Activated CD8-positive, alpha-beta T cell treated with anti-CD3 and anti-CD28 coated beads for 36 hours (primary cell): ENCODE measurements around the gene LRRC8C. TPM values are rescaled to one million over a fixed set of nuclear protein-coding genes. Genes with fewer than 3 reads are reported as not detected.

ENCODE experiments used
- ATAC-seq: fragments of 200-7000 bp; cut with Tn5 transposase; one replicate; pipeline ENCODE4 v1.10.0; 2021; ENCODE audit warnings: mild to moderate bottlenecking, moderate library complexity
- CTCF ChIA-PET: fragments of 350-600 bp; sonication (Branson Sonifier 250); formaldehyde crosslinking; loops from one replicate; lab custom pipeline; 2021; ENCODE audit warnings: antibody characterized with exemption; lab: Charles Lee
- POLR2A ChIA-PET: fragments of 350-600 bp; sonication (Branson Sonifier 250); formaldehyde crosslinking; loops from one replicate; lab custom pipeline; 2021; ENCODE audit warnings: antibody characterized with exemption; lab: Charles Lee
- DNase-seq: peaks from one replicate; pipeline ENCODE4 v3.0.0-alpha.2; 2020
- H3K27ac Mint-ChIP-seq: one replicate; pipeline ENCODE4 v1.8.0; 2021; ENCODE audit warnings: mild to moderate bottlenecking, mixed read lengths
- H3K27me3 Mint-ChIP-seq: one replicate; pipeline ENCODE4 v1.8.0; 2021; ENCODE audit warnings: mixed read lengths
- H3K36me3 Mint-ChIP-seq: one replicate; pipeline ENCODE4 v1.8.0; 2021; ENCODE audit warnings: low read depth, mixed read lengths
- H3K4me1 Mint-ChIP-seq: one replicate; pipeline ENCODE4 v1.8.0; 2021; ENCODE audit warnings: low read depth, mixed read lengths
- H3K4me3 Mint-ChIP-seq: one replicate; pipeline ENCODE4 v1.8.0; 2021; ENCODE audit warnings: mild to moderate bottlenecking, moderate library complexity, mixed read lengths
- H3K9me3 Mint-ChIP-seq: one replicate; pipeline ENCODE4 v1.8.0; 2021; ENCODE audit warnings: mixed read lengths
- intact Hi-C: fragments of 100-400 bp; cut with micrococcal nuclease; formaldehyde crosslinking; loops from one replicate; pipeline ENCODE4 v1.10.0; 2022
- total RNA-seq, 2 experiments: library from RNA; stranded (reverse); gene quantifications; one replicate each; pipeline ENCODE4 v1.2.3, GENCODE V29; 2021
- TF ChIP-seq, protein P1 (sequence below): fragments of 200-600 bp; IDR thresholded peaks from one replicate; pipeline ENCODE4 v1.8.0; 2022; ENCODE audit warnings: antibody characterized with exemption, mild to moderate bottlenecking

The LRRC8C gene
- total RNA-seq, 2 experiments from 2014 or later: 34.4 to 37.4 TPM

DNA sequence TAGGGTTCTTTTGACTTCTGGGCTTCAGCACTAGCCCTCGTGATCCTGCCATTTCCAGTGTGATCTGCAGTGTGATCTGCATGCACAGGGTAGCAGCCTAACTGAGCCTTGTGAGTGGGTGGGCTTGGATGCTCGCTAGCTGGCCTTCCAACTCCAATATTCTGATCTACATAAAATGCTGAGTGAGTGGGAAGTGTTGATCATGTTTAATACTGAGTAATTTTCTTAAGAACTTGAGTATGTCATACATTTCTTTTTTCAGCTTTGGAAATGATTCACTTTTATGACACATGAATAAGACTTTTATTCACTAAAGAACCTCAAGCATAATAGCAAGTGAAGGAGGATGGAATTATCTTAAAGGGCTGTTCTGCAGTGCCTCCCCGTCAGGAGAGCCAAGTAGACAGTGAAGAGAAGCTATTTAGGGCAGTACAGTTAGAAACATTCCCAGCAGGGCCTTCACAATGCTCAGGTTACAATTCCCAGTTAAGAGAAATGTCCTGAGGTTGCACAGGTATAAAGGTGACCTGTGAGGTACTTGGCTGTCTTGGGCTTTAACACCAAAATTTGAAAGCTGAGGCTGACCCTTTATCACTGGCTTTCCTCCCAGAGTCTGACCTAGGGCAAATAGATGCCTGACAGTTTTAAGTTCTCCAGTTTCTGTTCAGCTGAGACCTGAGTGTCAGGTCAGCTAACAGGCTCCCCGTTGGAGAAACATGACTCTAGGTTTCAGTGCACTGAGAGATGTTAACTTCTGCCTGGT lies 29.1 kb upstream of the LRRC8C start:
- peak overlapping the region; percentile 99 for H3K27ac Mint-ChIP-seq
- H3K36me3 Mint-ChIP-seq: peaks cover 21% of the 10 kb centered on the region
- H3K9me3 Mint-ChIP-seq: no peaks in the 10 kb centered on the region
- CTCF ChIA-PET: interaction anchor here (0.8 to 7.8 kb wide), 20 partner anchors 8 to 178 kb away, joined by 3 to 76 read pairs (median 4); partner anchors contain the start of gene LRRC8C
- TF ChIP-seq, protein P1, sequence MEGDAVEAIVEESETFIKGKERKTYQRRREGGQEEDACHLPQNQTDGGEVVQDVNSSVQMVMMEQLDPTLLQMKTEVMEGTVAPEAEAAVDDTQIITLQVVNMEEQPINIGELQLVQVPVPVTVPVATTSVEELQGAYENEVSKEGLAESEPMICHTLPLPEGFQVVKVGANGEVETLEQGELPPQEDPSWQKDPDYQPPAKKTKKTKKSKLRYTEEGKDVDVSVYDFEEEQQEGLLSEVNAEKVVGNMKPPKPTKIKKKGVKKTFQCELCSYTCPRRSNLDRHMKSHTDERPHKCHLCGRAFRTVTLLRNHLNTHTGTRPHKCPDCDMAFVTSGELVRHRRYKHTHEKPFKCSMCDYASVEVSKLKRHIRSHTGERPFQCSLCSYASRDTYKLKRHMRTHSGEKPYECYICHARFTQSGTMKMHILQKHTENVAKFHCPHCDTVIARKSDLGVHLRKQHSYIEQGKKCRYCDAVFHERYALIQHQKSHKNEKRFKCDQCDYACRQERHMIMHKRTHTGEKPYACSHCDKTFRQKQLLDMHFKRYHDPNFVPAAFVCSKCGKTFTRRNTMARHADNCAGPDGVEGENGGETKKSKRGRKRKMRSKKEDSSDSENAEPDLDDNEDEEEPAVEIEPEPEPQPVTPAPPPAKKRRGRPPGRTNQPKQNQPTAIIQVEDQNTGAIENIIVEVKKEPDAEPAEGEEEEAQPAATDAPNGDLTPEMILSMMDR: no peak
- peak; percentile 68 for DNase-seq
- POLR2A ChIA-PET: interaction anchor here (0.9 to 5.9 kb wide), 35 partner anchors 7 to 388 kb away, joined by 3 to 73 read pairs (median 4); partner anchors contain the start of genes LRRC8B and LRRC8C
- ATAC-seq: peak; percentile 45
- peaks cover 96% of the 10 kb centered on the region for H3K4me1 Mint-ChIP-seq
- intact Hi-C loops: loop anchor here (5.0 kb wide), 2 partner anchors 82 to 122 kb away; partner anchors contain the start of gene LRRC8B
- H3K27me3 Mint-ChIP-seq: no peaks in the 10 kb centered on the region
- H3K4me3 Mint-ChIP-seq: peak overlapping the region; percentile 37

DNA sequence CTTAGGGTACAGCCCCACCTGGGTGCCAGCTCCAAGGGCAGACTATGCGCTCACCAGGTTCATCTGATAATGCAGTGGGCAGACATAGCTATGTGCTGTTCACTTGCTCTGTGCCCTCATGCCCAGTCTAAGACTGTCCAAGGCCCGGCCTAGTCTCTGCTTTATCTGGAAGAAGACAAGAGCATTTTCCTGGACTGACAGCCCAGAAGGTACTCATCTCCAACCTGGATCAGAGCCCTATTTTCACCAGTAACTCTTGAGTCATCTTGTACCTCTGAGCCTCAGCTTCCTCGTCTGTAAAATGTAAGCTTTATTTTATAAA lies 28.5 kb upstream of the LRRC8C start:
- intact Hi-C loops: loop anchor here (5.0 kb wide), 2 partner anchors 82 to 122 kb away; partner anchors contain the start of gene LRRC8B
- TF ChIP-seq, protein P1: no peak
- peak; percentile 10 for ATAC-seq
- Mint-ChIP-seq H3K9me3 (no peaks in the 10 kb centered on the region), H3K4me3 (peak overlapping the region; percentile 34), H3K4me1 (peaks cover 96% of the 10 kb centered on the region), H3K36me3 (peaks cover 24% of the 10 kb centered on the region), H3K27ac (peak overlapping the region; percentile 99), H3K27me3 (no peaks in the 10 kb centered on the region)
- POLR2A ChIA-PET: interaction anchor here (0.9 to 5.9 kb wide), 22 partner anchors 9 to 387 kb away, joined by 3 to 73 read pairs (median 4); partner anchors contain the start of genes LRRC8B and LRRC8C
- CTCF ChIA-PET: interaction anchor here (0.8 to 7.8 kb wide), 15 partner anchors 11 to 159 kb away, joined by 3 to 76 read pairs (median 5); partner anchors contain the start of gene LRRC8C
- peak; percentile 51 for DNase-seq

DNA sequence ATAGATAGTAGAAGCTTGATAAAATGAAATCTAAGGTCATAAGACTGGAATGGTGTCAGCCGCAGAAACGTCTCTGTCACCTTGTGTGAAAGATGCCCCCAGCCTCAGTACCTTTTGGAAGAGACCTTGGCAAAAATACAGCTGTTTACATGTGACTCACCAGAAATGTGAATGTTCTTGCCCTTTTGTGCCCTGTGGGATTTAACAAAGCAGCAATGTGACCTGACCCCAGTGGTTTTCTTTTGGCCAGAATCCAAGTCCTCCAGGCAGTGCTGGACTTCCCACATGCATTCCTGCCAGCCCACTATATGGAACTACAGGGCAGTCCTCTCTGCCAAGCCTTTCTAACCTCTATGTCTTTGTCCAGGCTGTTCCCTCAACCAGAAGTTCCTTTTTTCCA lies 27.2 kb upstream of the LRRC8C start:
- ATAC-seq (no peak), DNase-seq (no peak)
- Mint-ChIP-seq H3K27ac (peak overlapping the region; percentile 99), H3K4me1 (peaks cover 97% of the 10 kb centered on the region), H3K4me3 (peak overlapping the region; percentile 20), H3K36me3 (peaks cover 23% of the 10 kb centered on the region), H3K9me3 (no peaks in the 10 kb centered on the region), H3K27me3 (no peaks in the 10 kb centered on the region)
- intact Hi-C loops: loop anchor here (5.0 kb wide), 1 partner anchor 117 kb away; no protein-coding TSS in a partner anchor
- TF ChIP-seq, protein P1: no peak
- ChIA-PET CTCF (interaction anchor here (0.8 to 7.8 kb wide), 6 partner anchors 10 to 157 kb away, joined by 3 to 76 read pairs (median 8); partner anchors contain the start of gene LRRC8C), POLR2A (interaction anchor here (1.3 to 5.9 kb wide), 4 partner anchors 26 to 157 kb away, joined by 4 to 73 read pairs (median 12); partner anchors contain the start of genes LRRC8B and LRRC8C)

DNA sequence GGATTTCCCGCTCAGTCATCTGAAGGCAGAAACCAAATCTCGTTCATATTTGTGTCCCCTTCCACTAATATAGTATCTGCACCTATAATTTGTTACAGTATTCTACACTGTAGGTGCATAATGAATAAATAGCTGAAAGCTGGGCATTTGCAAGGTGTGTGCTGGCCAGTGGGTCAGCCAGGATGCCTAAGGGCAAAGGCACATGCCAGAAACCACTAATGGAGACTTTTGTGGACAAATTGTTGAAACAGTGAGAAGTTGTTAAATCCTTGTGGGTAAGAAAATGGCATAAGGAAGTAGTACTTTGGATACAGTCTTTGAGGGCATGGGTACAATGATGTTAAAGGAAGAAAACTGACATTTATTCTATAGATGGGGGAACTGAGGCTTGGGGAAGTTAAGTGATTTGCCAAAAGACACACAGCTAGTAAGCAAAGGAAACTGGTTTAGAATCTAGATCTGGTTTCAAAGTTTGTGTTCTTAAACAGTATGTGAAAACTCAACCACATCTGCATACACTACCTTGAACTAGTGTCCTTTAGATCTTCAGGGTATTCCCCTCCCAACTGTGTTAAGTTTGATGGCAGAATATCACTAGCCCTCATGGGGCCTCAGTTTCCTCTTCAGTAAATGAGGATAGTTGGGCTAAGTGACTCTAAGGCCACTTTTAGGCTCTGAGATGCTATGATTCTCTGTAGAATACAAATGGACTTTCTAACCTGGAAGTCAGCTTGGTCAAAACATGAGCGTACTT lies 26.5 kb upstream of the LRRC8C start:
- DNase-seq (no peak), ATAC-seq (peak; percentile 9)
- H3K4me1 Mint-ChIP-seq: peaks cover 97% of the 10 kb centered on the region
- H3K36me3 Mint-ChIP-seq: peaks cover 19% of the 10 kb centered on the region
- CTCF ChIA-PET: interaction anchor here (0.7 to 7.8 kb wide), 8 partner anchors 9 to 543 kb away, joined by 3 to 76 read pairs (median 6); partner anchors contain the start of gene LRRC8C
- peak overlapping the region; percentile 55 for H3K4me3 Mint-ChIP-seq
- H3K27ac Mint-ChIP-seq: peak overlapping the region; percentile 99
- intact Hi-C loops: loop anchor here (5.0 kb wide), 1 partner anchor 116 kb away; no protein-coding TSS in a partner anchor
- no peaks in the 10 kb centered on the region for H3K27me3 Mint-ChIP-seq
- no peaks in the 10 kb centered on the region for H3K9me3 Mint-ChIP-seq
- TF ChIP-seq, protein P1: no peak
- POLR2A ChIA-PET: interaction anchor here (0.7 to 5.9 kb wide), 8 partner anchors 22 to 156 kb away, joined by 3 to 73 read pairs (median 3); partner anchors contain the start of genes LRRC8B and LRRC8C
